Nephron progenitor cell (in vitro differentiated cells): ENCODE data around the gene BCAR3.

Source experiments
- DNase-seq: peaks from one replicate; pipeline ENCODE4 v3.0.0; 2021
- H3K27ac Mint-ChIP-seq: 2 replicates; pipeline ENCODE4 v1.8.0; 2021; ENCODE audit warnings: mild to moderate bottlenecking, moderate library complexity, mixed read lengths
- H3K27me3 Mint-ChIP-seq: 2 replicates; pipeline ENCODE4 v1.8.0; 2021; ENCODE audit warnings: mild to moderate bottlenecking, low read depth, mixed read lengths; ENCODE audit not compliant: poor library complexity
- H3K36me3 Mint-ChIP-seq: 2 replicates; pipeline ENCODE4 v1.8.0; 2021; ENCODE audit warnings: low read depth, mixed read lengths
- H3K4me1 Mint-ChIP-seq: 2 replicates; pipeline ENCODE4 v1.8.0; 2021; ENCODE audit warnings: mixed read lengths
- H3K4me3 Mint-ChIP-seq: 2 replicates; pipeline ENCODE4 v1.8.0; 2021; ENCODE audit warnings: mild to moderate bottlenecking, moderate library complexity, mixed read lengths
- H3K9me3 Mint-ChIP-seq: 2 replicates; pipeline ENCODE4 v1.8.0; 2021; ENCODE audit warnings: mild to moderate bottlenecking, moderate library complexity, mixed read lengths
- TF ChIP-seq, protein P1 (sequence below): fragments of 200-600 bp; sonication (generic); IDR thresholded peaks from 2 replicates; pipeline ENCODE4 v1.5.0; 2021; ENCODE audit warnings: antibody characterized with exemption

Gene BCAR3

DNA sequence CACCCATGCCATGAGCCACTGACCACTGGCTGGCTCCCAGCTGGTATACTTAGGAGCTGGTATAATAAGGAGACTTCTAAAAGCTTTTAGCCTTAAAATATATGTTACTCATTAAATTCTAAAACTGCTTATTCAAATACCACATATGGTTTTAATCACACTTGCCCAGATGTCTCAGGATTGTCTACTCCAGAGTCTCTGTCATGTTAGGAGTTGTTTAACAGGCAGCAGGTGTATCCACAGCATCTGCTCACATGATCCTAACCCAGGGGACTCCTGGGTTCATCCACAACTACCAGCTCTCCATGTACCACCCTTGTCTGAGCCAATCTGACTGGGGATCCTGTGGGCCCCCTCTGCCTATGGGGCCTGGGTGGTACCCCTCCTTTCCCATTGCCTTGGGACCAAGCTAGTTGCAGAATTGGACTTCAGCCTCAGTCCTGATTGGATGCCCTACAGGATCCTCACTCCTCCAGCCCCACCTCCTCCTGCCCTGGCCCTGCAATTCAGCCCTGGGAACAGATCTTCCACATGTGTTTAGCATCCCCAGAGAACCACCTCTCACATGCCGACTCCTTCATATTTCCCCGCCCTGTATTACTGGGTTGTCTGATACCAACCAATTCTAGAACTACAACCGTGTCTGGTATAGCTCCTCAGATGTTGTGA lies 61.3 kb downstream of the BCAR3 start:
- Mint-ChIP-seq H3K27me3 (no peaks in the 10 kb centered on the region), H3K27ac (no peak overlapping the region), H3K36me3 (no peaks in the 10 kb centered on the region), H3K4me1 (peaks cover 34% of the 10 kb centered on the region), H3K4me3 (no peak overlapping the region), H3K9me3 (no peaks in the 10 kb centered on the region)
- TF ChIP-seq, protein P1, sequence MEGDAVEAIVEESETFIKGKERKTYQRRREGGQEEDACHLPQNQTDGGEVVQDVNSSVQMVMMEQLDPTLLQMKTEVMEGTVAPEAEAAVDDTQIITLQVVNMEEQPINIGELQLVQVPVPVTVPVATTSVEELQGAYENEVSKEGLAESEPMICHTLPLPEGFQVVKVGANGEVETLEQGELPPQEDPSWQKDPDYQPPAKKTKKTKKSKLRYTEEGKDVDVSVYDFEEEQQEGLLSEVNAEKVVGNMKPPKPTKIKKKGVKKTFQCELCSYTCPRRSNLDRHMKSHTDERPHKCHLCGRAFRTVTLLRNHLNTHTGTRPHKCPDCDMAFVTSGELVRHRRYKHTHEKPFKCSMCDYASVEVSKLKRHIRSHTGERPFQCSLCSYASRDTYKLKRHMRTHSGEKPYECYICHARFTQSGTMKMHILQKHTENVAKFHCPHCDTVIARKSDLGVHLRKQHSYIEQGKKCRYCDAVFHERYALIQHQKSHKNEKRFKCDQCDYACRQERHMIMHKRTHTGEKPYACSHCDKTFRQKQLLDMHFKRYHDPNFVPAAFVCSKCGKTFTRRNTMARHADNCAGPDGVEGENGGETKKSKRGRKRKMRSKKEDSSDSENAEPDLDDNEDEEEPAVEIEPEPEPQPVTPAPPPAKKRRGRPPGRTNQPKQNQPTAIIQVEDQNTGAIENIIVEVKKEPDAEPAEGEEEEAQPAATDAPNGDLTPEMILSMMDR, result no peak
- no peak for DNase-seq

DNA sequence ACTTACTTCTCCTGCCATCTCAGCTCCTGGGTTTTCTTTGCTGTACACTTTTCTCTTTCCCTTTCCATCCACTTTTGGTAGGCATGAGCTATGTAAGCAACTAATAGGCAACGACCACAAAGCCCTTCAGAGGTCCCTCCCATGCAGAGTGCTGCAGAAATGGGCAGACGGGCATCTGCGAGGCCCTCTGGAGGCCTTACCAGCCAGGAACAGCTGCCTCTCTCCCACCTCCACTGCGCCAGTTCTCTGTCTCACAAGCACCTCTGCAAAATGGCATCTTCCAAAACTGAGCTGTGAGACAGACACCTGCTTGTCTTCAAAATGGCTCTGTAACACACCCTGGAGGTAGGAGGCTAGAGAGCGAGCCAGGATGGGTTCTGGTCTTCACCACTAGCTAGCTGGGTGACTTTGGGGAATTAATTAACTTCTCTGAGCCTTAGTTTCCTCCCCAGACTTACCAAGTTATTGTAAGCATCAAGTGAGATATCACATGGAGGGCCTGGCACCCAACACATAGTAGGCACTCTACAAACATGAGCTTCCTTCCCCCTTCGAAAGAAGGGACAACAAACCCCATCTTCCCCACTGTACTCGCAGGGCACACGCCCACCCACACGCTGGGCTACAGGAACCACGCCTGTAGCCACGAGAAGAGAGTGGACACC lies 62.0 kb downstream of the BCAR3 start:
- H3K9me3 Mint-ChIP-seq, result no peaks in the 10 kb centered on the region
- no peak for DNase-seq
- peaks cover 41% of the 10 kb centered on the region for H3K4me1 Mint-ChIP-seq
- no peak overlapping the region for H3K4me3 Mint-ChIP-seq
- TF ChIP-seq, protein P1, result no peak
- no peaks in the 10 kb centered on the region for H3K27me3 Mint-ChIP-seq
- H3K36me3 Mint-ChIP-seq, result no peaks in the 10 kb centered on the region
- H3K27ac Mint-ChIP-seq, result no peak overlapping the region

- Mint-ChIP-seq H3K4me1 (peaks cover 58% of the 10 kb centered on the region), H3K9me3 (no peaks in the 10 kb centered on the region), H3K27me3 (no peaks in the 10 kb centered on the region), H3K36me3 (no peaks in the 10 kb centered on the region), H3K4me3 (no peak overlapping the region), H3K27ac (peak overlapping the region; percentile 87)
- TF ChIP-seq, protein P1, result no peak
- DNase-seq, result no peak
Measured at GRCh38 chr1:93617670-93618499, 63.8 kb downstream of the BCAR3 start.

- peaks cover 64% of the 10 kb centered on the region for H3K4me1 Mint-ChIP-seq
- H3K36me3 Mint-ChIP-seq, result no peaks in the 10 kb centered on the region
- no peaks in the 10 kb centered on the region for H3K9me3 Mint-ChIP-seq
- no peak for DNase-seq
- no peak overlapping the region for H3K4me3 Mint-ChIP-seq
- H3K27me3 Mint-ChIP-seq, result no peaks in the 10 kb centered on the region
- TF ChIP-seq, protein P1, result no peak
- H3K27ac Mint-ChIP-seq, result peak overlapping the region; percentile 87
Measured at GRCh38 chr1:93616996-93617669, 64.5 kb downstream of the BCAR3 start.

GRCh38 chr1:93616221-93616995 lies 65.2 kb downstream of the BCAR3 start:
- H3K4me3 Mint-ChIP-seq, result peak overlapping the region; percentile 2
- TF ChIP-seq, protein P1, result no peak
- no peaks in the 10 kb centered on the region for H3K9me3 Mint-ChIP-seq
- no peak for DNase-seq
- H3K4me1 Mint-ChIP-seq, result peaks cover 64% of the 10 kb centered on the region
- H3K27me3 Mint-ChIP-seq, result no peaks in the 10 kb centered on the region
- H3K36me3 Mint-ChIP-seq, result no peaks in the 10 kb centered on the region
- H3K27ac Mint-ChIP-seq, result peak overlapping the region; percentile 41
